ENCODE results near the gene C6orf132. TPM values are rescaled to one million over a fixed set of nuclear protein-coding genes. Genes with fewer than 3 reads are reported as not detected.

Gene C6orf132
- total and polyA plus RNA-seq, 9 of the 15 experiments (the other 6 are each of a cell fraction or from before 2014, with no cell fraction given), result 0.06 to 0.35 (median 0.14) TPM

- Histone ChIP-seq H3K9me1 (ENCODE audit: control insufficient read depth, insufficient read depth, low read length) (no peaks in the 10 kb centered on the region), H3K9ac (ENCODE audit: insufficient read depth in 1 of 2, low read depth in 2 of 2, low read length in 2 of 2) (0 out of 4 replicates have a peak within 1 kb of the TSS, but pooled peaks of 1 of the 2 experiments have one; percentile 32), H3K9me3 (replicated peaks; ENCODE audit: control insufficient read depth, insufficient read depth, low read depth, low read length) (no peaks in the 10 kb centered on the region; the same call in 1 of the 2 replicates), H2AFZ (ENCODE audit: low read depth, low read length) (peak within 1 kb of the TSS; percentile 44), H3K4me3 (no peak within 1 kb of the TSS), H3K36me3 (ENCODE audit: control insufficient read depth, insufficient read depth, low read length) (no peaks in the 10 kb centered on the region), H3K4me1 (replicated peaks in 1 of 2; ENCODE audit: control insufficient read depth in 2 of 2, insufficient read depth in 2 of 2, low read length in 2 of 2) (peaks cover 0 to 8% of the 10 kb centered on the region in 2 experiments; a peak in 3 of 5 replicates), H3K4me2 (ENCODE audit: insufficient read depth, low read length) (no peak within 1 kb of the TSS), H3K27ac (ENCODE audit: extremely low read depth, low read depth, low read length) (no peak within 1 kb of the TSS), H3K27me3 (ENCODE audit: control insufficient read depth in 2 of 2, insufficient read depth in 2 of 2, low read length in 2 of 2) (no peaks in the 10 kb centered on the region), H3K79me2 (ENCODE audit: control insufficient read depth, insufficient read depth, low read length) (no peaks in the 10 kb centered on the region), H4K20me1 (replicated peaks; ENCODE audit: control insufficient read depth, insufficient read depth, low read length) (no peaks in the 10 kb centered on the region)
- TF ChIP-seq FOS (IDR thresholded peaks at IDR 0.05; ENCODE audit: extremely low read depth, insufficient read length), result no peak
- no peak for TF ChIP-seq OTX1 (CRISPR knock-in tag; IDR thresholded peaks at IDR 0.05)
- no peak for TF ChIP-seq ZFP30 (CRISPR knock-in tag; IDR thresholded peaks at IDR 0.05; ENCODE audit: borderline replicate concordance)
- no peak for TF ChIP-seq POLR2B (IDR thresholded peaks at IDR 0.05; ENCODE audit: low read depth, partially characterized antibody)
- TF ChIP-seq ZNF12 (CRISPR knock-in tag; IDR thresholded peaks at IDR 0.05), result no peak
- no peak for TF ChIP-seq POLR2A (conservative IDR thresholded peaks at IDR 0.05)
- TF ChIP-seq SMARCA4 (IDR thresholded peaks at IDR 0.05), result no peak
- TF ChIP-seq PHB2 (IDR thresholded peaks at IDR 0.05; ENCODE audit: low read depth), result no peak
- no peak for TF ChIP-seq PBX2 (CRISPR knock-in tag; IDR thresholded peaks at IDR 0.05; ENCODE audit: low read depth)
- TF ChIP-seq PBX2 (tag; conservative IDR thresholded peaks at IDR 0.05; ENCODE audit: low read depth), result no peak
- TF ChIP-seq ZNF584 (CRISPR knock-in tag; IDR thresholded peaks at IDR 0.05; ENCODE audit: low read depth), result no peak
- no peak for TF ChIP-seq HDAC3 (IDR thresholded peaks at IDR 0.05; ENCODE audit: borderline replicate concordance, partially characterized antibody)
- no peak for TF ChIP-seq ZKSCAN3 (CRISPR knock-in tag; IDR thresholded peaks at IDR 0.05)
- ChIA-PET POLR2A (interaction anchor here (0.6 to 3.5 kb wide), 5 partner anchors 10 to 41 kb away, joined by 3 to 11 read pairs (median 4); partner anchors contain the start of gene GUCA1B), CTCF (ENCODE audit: low intra/inter-chr PET ratio) (no interaction called here)
- no TSS peak for BruUV-seq (replicated peaks)
- FAIRE-seq (no peak), DNase-seq (ENCODE audit: extremely low read depth in 1 of 4, low spot score in 3 of 4) (no peak), ATAC-seq (no peak)
- in situ Hi-C loops (cut with MboI), result no loop called here
- WGBS (ENCODE audit: insufficient coverage, low coverage, missing lambda C conversion rate), result 15% methylated on average over 2 of the region's 2 CpGs
- intact Hi-C loops (cut with micrococcal nuclease), result no loop called here
These were observed 30.7 kb upstream of the C6orf132 start, which contains the start of gene GUCA1A for GRCh38 chr6:42173101-42173500. GUCA1A (plus strand) TSS chr6:42173364; CDS start chr6:42173614, 250 bp downstream.

Measured in K562 (cell line).